Endodermal cell (in vitro differentiated cells): Measurements from ENCODE around the gene LEFTY2. TPM values are rescaled to one million over a fixed set of nuclear protein-coding genes. Genes with fewer than 3 reads are reported as not detected.
A peak's percentile ranks its signal among the peaks of the same experiment; 100 is the strongest.

Experiments
- DNase-seq: peaks from one replicate; pipeline ENCODE4 v3.0.0-alpha.2; 2017
- H3K27ac ChIP-seq: 2 replicates; pipeline ENCODE4 v1.5.1; 2013; ENCODE audit warnings: mild to moderate bottlenecking, low read depth, low read length, moderate library complexity
- H3K27me3 ChIP-seq: 2 replicates; pipeline ENCODE4 v1.6.1; 2013; ENCODE audit warnings: mild to moderate bottlenecking, low read length, moderate library complexity; ENCODE audit not compliant: insufficient read depth, control insufficient read depth, poor library complexity, severe bottlenecking
- H3K36me3 ChIP-seq: 2 replicates; pipeline ENCODE4 v1.7.0; 2013; ENCODE audit warnings: mild to moderate bottlenecking, low read length, moderate library complexity; ENCODE audit not compliant: control insufficient read depth, insufficient read depth
- H3K4me1 ChIP-seq: one replicate; pipeline ENCODE4 v1.7.0; 2013; ENCODE audit warnings: low read length; ENCODE audit not compliant: control insufficient read depth, insufficient read depth
- H3K4me3 ChIP-seq: 2 replicates; pipeline ENCODE4 v1.5.1; 2013; ENCODE audit warnings: mild to moderate bottlenecking, low read length, moderate library complexity
- H3K9ac ChIP-seq: 2 replicates; pipeline ENCODE4 v1.6.1; 2013; ENCODE audit warnings: mild to moderate bottlenecking, low read length, moderate library complexity; ENCODE audit not compliant: poor library complexity, severe bottlenecking; ENCODE audit errors: extremely low read depth
- H3K9me3 ChIP-seq: 2 replicates; pipeline ENCODE4 v1.6.1; 2013; ENCODE audit warnings: mild to moderate bottlenecking, low read length, moderate library complexity; ENCODE audit not compliant: control insufficient read depth
- H3K27ac Mint-ChIP-seq: 2 replicates; pipeline ENCODE4 v1.8.0; 2020; ENCODE audit warnings: mixed read lengths
- H3K27me3 Mint-ChIP-seq: 2 replicates; pipeline ENCODE4 v1.8.0; 2021; ENCODE audit warnings: mild to moderate bottlenecking, mixed read lengths; ENCODE audit not compliant: insufficient read depth
- H3K36me3 Mint-ChIP-seq: 2 replicates; pipeline ENCODE4 v1.8.0; 2020; ENCODE audit warnings: low read depth, mixed read lengths
- H3K4me1 Mint-ChIP-seq: 2 replicates; pipeline ENCODE4 v1.8.0; 2020; ENCODE audit warnings: mixed read lengths
- H3K4me3 Mint-ChIP-seq: 2 replicates; pipeline ENCODE4 v1.8.0; 2020; ENCODE audit warnings: mild to moderate bottlenecking, moderate library complexity, mixed read lengths
- H3K9me3 Mint-ChIP-seq: 2 replicates; pipeline ENCODE4 v1.8.0; 2020; ENCODE audit warnings: mild to moderate bottlenecking, mixed read lengths
- WGBS, 2 experiments: methylation state at CpG; one replicate each; pipeline versions ENCODE4 v1.1.5 to v1.1.7; 2013; ENCODE audit warnings: missing lambda C conversion rate in 2 of 2, mixed read lengths in 1 of 2; ENCODE audit not compliant: insufficient coverage in 1 of 2, insufficient read length in 1 of 2; 5-methylcytosine and 5-hydroxymethylcytosine counted together
- total RNA-seq, 2 donors: library from RNA; stranded (reverse); fragmentation: NEBNext Ultra II Directional in 1 of 2; extraction: Animal tissue kit (Norgen Biotek cat#: 25700) in 1 of 2; gene quantifications; 2 replicates in 1 of 2; 3 replicates in 1 of 2; pipeline ENCODE4 v1.2.1, GENCODE V29; 2021
- TF ChIP-seq, protein P1 (sequence below): fragments of 200-600 bp; sonication (generic); conservative IDR thresholded peaks from 2 replicates; pipeline ENCODE4 v1.5.0; 2021; ENCODE audit warnings: antibody characterized with exemption, mild to moderate bottlenecking

The LEFTY2 gene
- total RNA-seq, 2 donors from 2014 or later: 272 to 938 TPM

DNA sequence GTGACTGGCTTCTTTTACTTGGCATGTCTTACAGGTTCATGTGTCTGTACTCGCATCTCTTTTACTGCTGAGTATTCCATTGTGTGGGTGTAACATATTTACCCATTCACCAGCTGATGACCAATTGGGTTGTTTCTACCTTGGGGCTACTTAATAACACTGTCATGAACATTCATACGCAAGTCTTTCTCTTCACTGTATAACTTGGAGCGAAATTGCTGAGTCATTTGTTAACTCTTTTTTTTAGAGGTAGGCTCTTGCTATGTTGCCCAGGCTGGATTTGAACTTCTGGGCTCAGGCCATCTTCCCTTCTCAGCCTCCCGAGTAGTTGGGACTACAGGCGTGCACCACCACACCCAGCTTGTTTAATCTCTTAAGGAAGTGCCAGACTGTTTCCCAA is 23.5 kb downstream of the LEFTY2 start:
- Histone ChIP-seq H3K9me3 (no peaks in the 10 kb centered on the region), H3K27me3 (no peaks in the 10 kb centered on the region), H3K27ac (no peak overlapping the region), H3K9ac (no peak overlapping the region), H3K4me1 (peaks cover 17% of the 10 kb centered on the region), H3K4me3 (no peak overlapping the region), H3K36me3 (peaks cover 43% of the 10 kb centered on the region)
- H3K4me3 Mint-ChIP-seq: no peak overlapping the region
- peaks cover 18% of the 10 kb centered on the region for H3K4me1 Mint-ChIP-seq
- TF ChIP-seq, protein P1, sequence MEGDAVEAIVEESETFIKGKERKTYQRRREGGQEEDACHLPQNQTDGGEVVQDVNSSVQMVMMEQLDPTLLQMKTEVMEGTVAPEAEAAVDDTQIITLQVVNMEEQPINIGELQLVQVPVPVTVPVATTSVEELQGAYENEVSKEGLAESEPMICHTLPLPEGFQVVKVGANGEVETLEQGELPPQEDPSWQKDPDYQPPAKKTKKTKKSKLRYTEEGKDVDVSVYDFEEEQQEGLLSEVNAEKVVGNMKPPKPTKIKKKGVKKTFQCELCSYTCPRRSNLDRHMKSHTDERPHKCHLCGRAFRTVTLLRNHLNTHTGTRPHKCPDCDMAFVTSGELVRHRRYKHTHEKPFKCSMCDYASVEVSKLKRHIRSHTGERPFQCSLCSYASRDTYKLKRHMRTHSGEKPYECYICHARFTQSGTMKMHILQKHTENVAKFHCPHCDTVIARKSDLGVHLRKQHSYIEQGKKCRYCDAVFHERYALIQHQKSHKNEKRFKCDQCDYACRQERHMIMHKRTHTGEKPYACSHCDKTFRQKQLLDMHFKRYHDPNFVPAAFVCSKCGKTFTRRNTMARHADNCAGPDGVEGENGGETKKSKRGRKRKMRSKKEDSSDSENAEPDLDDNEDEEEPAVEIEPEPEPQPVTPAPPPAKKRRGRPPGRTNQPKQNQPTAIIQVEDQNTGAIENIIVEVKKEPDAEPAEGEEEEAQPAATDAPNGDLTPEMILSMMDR: no peak
- H3K27me3 Mint-ChIP-seq: no peaks in the 10 kb centered on the region
- whole genome bisulfite sequencing, 2 experiments: 92 to 97% methylated on average over 4 to 5 of the region's 5 CpGs
- no peak for DNase-seq
- no peak overlapping the region for H3K27ac Mint-ChIP-seq
- no peaks in the 10 kb centered on the region for H3K9me3 Mint-ChIP-seq
- peaks cover 47% of the 10 kb centered on the region for H3K36me3 Mint-ChIP-seq

DNA sequence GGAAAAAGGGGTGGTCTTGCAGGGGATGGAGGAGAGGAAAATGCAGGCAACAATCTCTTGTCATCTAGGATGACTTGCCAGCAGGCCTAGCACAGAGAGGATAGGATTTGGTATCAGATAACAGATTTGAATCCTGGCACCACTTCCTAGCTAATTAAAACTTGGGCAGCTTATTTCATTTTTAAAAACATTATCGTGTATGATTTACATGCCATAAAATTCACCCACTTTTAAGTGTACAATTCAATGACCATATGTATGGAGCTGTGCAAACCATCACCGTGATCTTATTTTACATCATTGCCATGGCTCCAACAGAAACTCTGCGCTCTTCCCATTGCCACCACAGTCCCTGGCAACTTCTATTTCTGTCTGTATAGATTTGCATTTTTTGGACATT is 23.9 kb downstream of the LEFTY2 start:
- Mint-ChIP-seq H3K9me3 (no peaks in the 10 kb centered on the region), H3K4me3 (no peak overlapping the region), H3K4me1 (peaks cover 19% of the 10 kb centered on the region), H3K27me3 (no peaks in the 10 kb centered on the region), H3K27ac (no peak overlapping the region), H3K36me3 (peaks cover 44% of the 10 kb centered on the region)
- Histone ChIP-seq H3K4me1 (peaks cover 14% of the 10 kb centered on the region), H3K4me3 (no peak overlapping the region), H3K27ac (no peak overlapping the region), H3K9me3 (no peaks in the 10 kb centered on the region), H3K36me3 (peaks cover 38% of the 10 kb centered on the region), H3K27me3 (no peaks in the 10 kb centered on the region), H3K9ac (no peak overlapping the region)
- no peak for DNase-seq
- 98 to 100% methylated on average over 2 to 3 of the region's 3 CpGs for WGBS, 2 experiments
- TF ChIP-seq, protein P1: no peak

DNA sequence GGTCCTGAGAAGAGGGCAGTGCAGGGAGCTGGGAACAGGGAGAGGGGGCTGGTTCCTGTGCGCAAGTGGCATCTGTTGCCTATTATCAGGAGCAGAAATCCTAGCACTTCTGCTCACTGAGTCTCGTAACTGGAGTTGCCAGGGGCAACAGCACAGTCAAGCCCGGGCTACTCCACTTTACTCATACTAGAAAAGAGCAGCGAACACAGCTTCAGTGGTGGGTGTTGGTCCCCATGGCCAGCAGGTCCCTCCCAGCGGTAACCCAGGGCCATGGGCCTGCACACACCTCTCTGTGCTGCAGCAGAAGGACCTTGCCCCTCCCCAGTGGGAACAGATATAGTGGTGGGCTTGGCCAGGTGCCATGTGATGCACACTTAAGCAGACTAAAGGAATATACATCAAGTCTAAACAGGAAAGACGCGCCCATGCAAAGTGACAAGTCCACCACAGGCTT is 25.5 kb downstream of the LEFTY2 start:
- peak; percentile 47 for DNase-seq
- no peaks in the 10 kb centered on the region for H3K9me3 Mint-ChIP-seq
- WGBS, 2 experiments: 89 to 92% methylated on average over 2 to 7 of the region's 7 CpGs
- Histone ChIP-seq H3K9ac (no peak overlapping the region), H3K4me1 (peaks cover 3% of the 10 kb centered on the region), H3K27ac (peak overlapping the region; percentile 46), H3K27me3 (no peaks in the 10 kb centered on the region), H3K4me3 (no peak overlapping the region), H3K36me3 (peaks cover 23% of the 10 kb centered on the region), H3K9me3 (no peaks in the 10 kb centered on the region)
- H3K4me1 Mint-ChIP-seq: peaks cover 14% of the 10 kb centered on the region
- no peaks in the 10 kb centered on the region for H3K27me3 Mint-ChIP-seq
- no peak overlapping the region for H3K27ac Mint-ChIP-seq
- TF ChIP-seq, protein P1: no peak
- peaks cover 31% of the 10 kb centered on the region for H3K36me3 Mint-ChIP-seq
- H3K4me3 Mint-ChIP-seq: no peak overlapping the region
